ENCODE data around the gene ASL. TPM values are rescaled to one million over a fixed set of nuclear protein-coding genes. Genes with fewer than 3 reads are reported as not detected.

Gene ASL
- total RNA-seq, 2 experiments from 2014 or later: 29.8 to 30.6 TPM

Other genes starting within 250 kb of the ASL start
- gene VKORC1L1, start 202.7 kb upstream of the ASL start, total RNA-seq: 10 to 100 TPM; 13.1 to 14.1 TPM
- 10 to 100 TPM; 74.0 to 82.3 TPM for gene GUSB, start 93.6 kb upstream of the ASL start, total RNA-seq
- 10 to 100 TPM; 23.6 to 24.0 TPM for gene CRCP, start 39.0 kb downstream of the ASL start, total RNA-seq
- gene TPST1, start 129.5 kb downstream of the ASL start, total RNA-seq: under 1 TPM; 0.25 to 0.28 TPM